Calu3 (cell line): ENCODE results near the gene PCIF1. TPM values are rescaled to one million over a fixed set of nuclear protein-coding genes. Genes with fewer than 3 reads are reported as not detected.

Source experiments
- BruUV-seq: library from RNA; stranded (reverse); fragments of 400-500 nt; replicated peaks from 2 replicates; lab custom pipeline; 2021; lab: Mats Ljungman, UMichigan
- CTCF ChIA-PET: fragments of 300-600 bp; sonication (Branson Sonifier 250); formaldehyde crosslinking; loops from one replicate; lab custom pipeline; 2022; ENCODE audit warnings: antibody characterized with exemption; lab: Charles Lee
- DNase-seq: peaks from one replicate; pipeline ENCODE4 v3.0.0; 2022
- H3K27ac Mint-ChIP-seq: one replicate; pipeline ENCODE4 v1.8.0; 2022; ENCODE audit warnings: mixed read lengths; ENCODE audit not compliant: unreplicated experiment
- H3K27me3 Mint-ChIP-seq: one replicate; pipeline ENCODE4 v1.8.0; 2022; ENCODE audit warnings: mixed read lengths; ENCODE audit not compliant: unreplicated experiment
- H3K36me3 Mint-ChIP-seq: one replicate; pipeline ENCODE4 v1.8.0; 2022; ENCODE audit warnings: mild to moderate bottlenecking, moderate library complexity, mixed read lengths; ENCODE audit not compliant: insufficient read depth, unreplicated experiment
- H3K4me1 Mint-ChIP-seq: one replicate; pipeline ENCODE4 v1.8.0; 2022; ENCODE audit warnings: mild to moderate bottlenecking, low read depth, mixed read lengths; ENCODE audit not compliant: unreplicated experiment
- H3K4me3 Mint-ChIP-seq: one replicate; pipeline ENCODE4 v1.8.0; 2022; ENCODE audit warnings: mild to moderate bottlenecking, low read depth, moderate library complexity, mixed read lengths; ENCODE audit not compliant: unreplicated experiment
- H3K9me3 Mint-ChIP-seq: one replicate; pipeline ENCODE4 v1.8.0; 2022; ENCODE audit warnings: low read depth, mixed read lengths; ENCODE audit not compliant: unreplicated experiment
- CTCF ChIP-seq: fragments of 200-600 bp; IDR thresholded peaks from one replicate; pipeline ENCODE4 v1.8.0; 2022; ENCODE audit warnings: antibody characterized with exemption; ENCODE audit not compliant: unreplicated experiment
- intact Hi-C: fragments of 100-400 bp; cut with micrococcal nuclease; formaldehyde crosslinking; loops from one replicate; pipeline ENCODE4 v1.10.0; 2022; ENCODE audit not compliant: unreplicated experiment
- total RNA-seq: library from RNA; stranded (reverse); gene quantifications from 2 replicates; pipeline ENCODE4 v1.2.3, GENCODE V29; 2022

The PCIF1 gene
- total RNA-seq, 1 experiment from 2014 or later, result 39.8 TPM

DNA sequence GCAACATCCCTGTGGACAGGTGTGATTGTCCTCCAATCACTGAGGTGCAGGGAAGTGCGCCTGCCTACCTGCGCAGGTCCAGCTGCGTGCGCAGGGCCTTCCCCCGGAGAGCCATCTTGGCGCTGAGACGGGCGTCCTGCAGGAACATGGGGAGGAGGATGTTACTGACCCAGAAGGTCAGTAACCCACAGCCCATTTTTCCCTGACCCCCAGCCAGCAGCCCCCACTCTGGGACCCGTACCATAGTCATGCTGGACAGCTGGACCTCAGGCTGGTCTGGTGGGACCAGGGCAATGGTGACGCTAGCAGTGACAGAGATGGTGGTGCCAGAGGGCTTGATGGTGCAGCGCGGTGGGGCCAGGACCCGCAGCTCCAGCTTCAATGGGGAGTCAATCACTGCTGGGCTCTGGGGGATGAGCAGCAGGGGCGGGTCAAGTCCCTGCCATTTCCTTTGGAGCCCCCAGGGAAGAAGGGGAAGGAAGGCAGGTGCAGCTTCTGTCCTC lies 32.2 kb upstream of the PCIF1 start:
- no TSS peak for BruUV-seq
- DNase-seq, result no peak
- TF ChIP-seq CTCF, result no peak
- H3K9me3 Mint-ChIP-seq, result no peaks in the 10 kb centered on the region
- CTCF ChIA-PET, result interaction anchor here (0.6 to 0.8 kb wide), 2 partner anchors 11 to 63 kb away, joined by 3 to 5 read pairs; partner anchors contain the start of genes CTSA and NEURL2
- H3K4me3 Mint-ChIP-seq, result no peak overlapping the region
- no peaks in the 10 kb centered on the region for H3K27me3 Mint-ChIP-seq
- no peak overlapping the region for H3K27ac Mint-ChIP-seq
- intact Hi-C loops, result no loop called here
- no peaks in the 10 kb centered on the region for H3K36me3 Mint-ChIP-seq
- peaks cover 9% of the 10 kb centered on the region for H3K4me1 Mint-ChIP-seq

DNA sequence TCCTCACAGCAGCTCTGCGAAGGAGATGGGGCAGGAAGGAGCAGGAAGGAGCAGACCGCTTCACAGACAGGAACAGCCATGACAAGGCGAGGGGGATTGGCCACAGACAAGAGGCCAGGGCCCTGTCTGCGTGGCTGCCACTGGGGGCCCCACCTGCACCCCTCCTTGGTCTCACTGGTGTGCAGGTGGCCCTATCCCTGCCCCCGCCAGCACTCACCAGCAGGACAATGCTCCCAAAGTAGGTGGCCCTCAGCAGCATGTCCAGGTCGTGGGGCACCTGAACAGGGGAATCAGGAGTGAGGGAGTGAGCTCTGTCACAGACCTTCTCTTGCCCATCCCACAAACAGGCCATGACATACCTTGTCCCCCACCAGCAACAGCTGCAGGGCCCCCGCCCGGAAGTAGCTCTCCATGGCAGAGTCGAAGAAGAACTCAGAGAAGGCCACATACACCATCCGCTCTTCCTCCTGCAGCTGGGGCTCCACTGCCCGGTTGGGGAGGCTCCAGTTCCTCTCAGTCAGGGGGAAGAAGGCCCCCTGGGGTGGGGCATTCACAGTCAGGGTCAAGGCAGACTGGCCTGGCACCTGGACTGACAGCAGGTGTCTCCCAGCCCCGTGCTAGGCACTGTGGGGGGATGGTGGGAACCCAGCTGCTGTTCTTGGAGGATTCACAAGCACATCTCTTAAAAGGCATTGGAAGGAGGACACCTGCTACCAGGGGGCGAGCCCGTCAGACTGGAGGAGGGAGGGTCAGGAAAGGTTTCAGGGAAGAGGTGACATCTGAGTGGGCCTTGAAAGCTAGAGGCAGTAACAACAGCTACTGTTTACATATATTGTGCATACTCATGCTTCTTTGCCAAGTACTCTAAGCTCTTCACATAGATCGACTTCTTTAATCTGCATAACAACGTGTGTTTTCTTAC lies 29.6 kb upstream of the PCIF1 start:
- intact Hi-C loops, result no loop called here
- Mint-ChIP-seq H3K9me3 (no peaks in the 10 kb centered on the region), H3K4me3 (no peak overlapping the region), H3K27ac (no peak overlapping the region), H3K36me3 (no peaks in the 10 kb centered on the region), H3K27me3 (no peaks in the 10 kb centered on the region), H3K4me1 (peaks cover 9% of the 10 kb centered on the region)
- no peak for TF ChIP-seq CTCF
- CTCF ChIA-PET, result interaction anchor here (0.7 to 1.3 kb wide), 5 partner anchors 12 to 65 kb away, joined by 3 read pairs; no protein-coding TSS in a partner anchor
- no TSS peak for BruUV-seq
- no peak for DNase-seq

DNA sequence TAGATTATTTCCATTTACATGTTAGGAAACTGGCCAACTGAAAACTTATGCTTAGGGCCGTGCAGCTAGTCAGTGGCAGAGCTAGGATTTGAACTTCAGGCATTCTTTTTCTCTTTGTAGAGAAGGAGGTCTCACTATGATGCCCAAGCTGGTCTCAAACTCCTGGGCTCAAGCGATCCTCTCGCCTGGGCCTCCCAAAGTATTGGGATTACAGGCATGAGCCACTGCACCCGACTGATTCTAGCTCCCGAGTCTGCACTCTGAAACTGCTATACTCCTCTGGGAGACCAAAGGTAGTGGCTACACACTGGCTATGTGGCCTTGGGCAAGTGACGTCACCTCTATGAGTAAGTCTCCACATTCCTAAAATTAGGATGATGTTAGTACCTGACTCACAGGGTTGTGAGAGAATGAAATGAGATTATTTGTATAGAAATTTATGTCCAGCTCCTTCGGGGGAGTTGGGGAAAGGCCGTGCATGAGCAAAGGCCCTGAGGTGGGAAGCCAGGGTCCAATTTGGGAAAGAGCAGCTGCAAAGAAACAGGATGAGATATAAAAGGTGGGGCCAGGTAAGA lies 28.9 kb upstream of the PCIF1 start:
- Mint-ChIP-seq H3K9me3 (no peaks in the 10 kb centered on the region), H3K4me1 (peaks cover 9% of the 10 kb centered on the region), H3K4me3 (no peak overlapping the region), H3K27me3 (peaks cover 7% of the 10 kb centered on the region), H3K36me3 (peaks cover under 1% of the 10 kb centered on the region), H3K27ac (no peak overlapping the region)
- DNase-seq, result peak; percentile 39
- no TSS peak for BruUV-seq
- TF ChIP-seq CTCF, result no peak
- CTCF ChIA-PET, result interaction anchor here (0.7 to 1.3 kb wide), 4 partner anchors 13 to 64 kb away, joined by 3 read pairs; no protein-coding TSS in a partner anchor
- intact Hi-C loops, result no loop called here

DNA sequence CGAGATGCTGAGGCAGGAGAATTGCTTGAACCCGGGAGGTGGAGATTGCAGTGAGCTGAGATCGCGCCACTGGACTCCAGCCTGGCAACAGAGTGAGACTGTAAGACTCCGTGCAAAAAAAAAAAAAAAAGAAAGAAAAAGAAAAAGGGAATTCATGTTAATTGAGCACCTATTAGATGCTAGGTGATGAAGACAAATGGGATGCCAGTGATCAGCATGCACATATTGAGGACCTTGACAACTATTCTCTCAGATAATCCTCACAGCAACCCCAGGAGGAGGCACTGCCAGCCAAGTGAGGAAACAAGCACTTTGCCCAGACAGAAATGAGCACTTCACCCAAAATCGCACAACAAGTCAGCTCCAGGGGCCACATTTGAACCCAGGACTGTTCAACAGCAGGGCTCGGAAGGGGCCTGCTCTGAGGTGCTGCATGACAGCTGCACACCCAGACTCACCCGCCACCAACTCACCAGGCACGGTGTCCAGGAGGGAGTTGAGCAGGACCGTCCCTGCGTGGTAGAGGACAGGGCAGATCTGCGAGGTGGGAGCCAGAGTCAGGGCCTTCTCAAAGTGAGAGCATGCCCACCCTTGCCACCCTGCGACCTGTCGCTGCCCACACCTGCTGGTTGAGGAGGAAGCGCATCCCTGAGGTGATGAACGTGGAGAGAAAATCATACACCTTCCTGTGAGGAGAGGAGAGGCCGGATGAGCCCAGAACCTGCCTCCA lies 27.1 kb upstream of the PCIF1 start:
- Mint-ChIP-seq H3K27me3 (peaks cover 25% of the 10 kb centered on the region), H3K4me3 (no peak overlapping the region), H3K36me3 (peaks cover 14% of the 10 kb centered on the region), H3K9me3 (no peaks in the 10 kb centered on the region), H3K4me1 (peaks cover 18% of the 10 kb centered on the region), H3K27ac (no peak overlapping the region)
- TF ChIP-seq CTCF, result no peak
- intact Hi-C loops, result no loop called here
- no TSS peak for BruUV-seq
- CTCF ChIA-PET, result interaction anchor here (0.6 kb wide), 1 partner anchor 197 kb away, joined by 3 read pairs; no protein-coding TSS in a partner anchor
- no peak for DNase-seq
